CD1c-positive myeloid dendritic cell (primary cell): Measurements from ENCODE around the gene GALNS.

Experiments
- DNase-seq: peaks from one replicate; pipeline ENCODE4 v3.0.0-alpha.2; 2016; ENCODE audit errors: extremely low spot score

GALNS gene

DNA sequence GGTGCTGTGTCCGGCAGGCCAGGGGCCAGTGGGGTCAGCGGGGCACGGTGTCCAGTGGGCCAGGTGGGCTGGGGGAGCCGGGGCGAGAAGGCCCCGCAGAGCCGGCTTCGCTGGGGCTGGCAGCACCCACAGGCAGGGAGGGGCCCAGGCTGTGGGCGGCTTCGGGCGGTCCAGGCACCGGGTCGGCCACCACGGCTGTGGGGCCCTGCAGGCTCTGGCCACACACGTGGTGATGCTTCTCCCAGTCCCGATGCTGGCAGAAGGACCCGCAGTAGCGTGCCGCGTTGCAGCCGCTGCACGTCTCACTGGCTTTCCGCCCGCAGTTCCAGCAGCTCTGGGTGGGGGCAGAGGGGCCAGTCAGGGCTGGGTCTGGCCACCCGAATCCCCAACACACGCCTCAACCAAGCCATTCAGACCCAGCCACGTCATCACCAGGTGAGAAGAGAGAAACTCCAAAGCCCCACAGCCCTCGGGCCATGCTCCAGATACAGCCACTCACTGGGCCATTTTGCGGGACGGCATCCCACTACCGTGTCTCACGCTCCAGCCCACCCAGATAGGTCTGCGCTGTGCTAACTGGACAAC lies 20.3 kb upstream of the GALNS start:
- no peak for DNase-seq

DNA sequence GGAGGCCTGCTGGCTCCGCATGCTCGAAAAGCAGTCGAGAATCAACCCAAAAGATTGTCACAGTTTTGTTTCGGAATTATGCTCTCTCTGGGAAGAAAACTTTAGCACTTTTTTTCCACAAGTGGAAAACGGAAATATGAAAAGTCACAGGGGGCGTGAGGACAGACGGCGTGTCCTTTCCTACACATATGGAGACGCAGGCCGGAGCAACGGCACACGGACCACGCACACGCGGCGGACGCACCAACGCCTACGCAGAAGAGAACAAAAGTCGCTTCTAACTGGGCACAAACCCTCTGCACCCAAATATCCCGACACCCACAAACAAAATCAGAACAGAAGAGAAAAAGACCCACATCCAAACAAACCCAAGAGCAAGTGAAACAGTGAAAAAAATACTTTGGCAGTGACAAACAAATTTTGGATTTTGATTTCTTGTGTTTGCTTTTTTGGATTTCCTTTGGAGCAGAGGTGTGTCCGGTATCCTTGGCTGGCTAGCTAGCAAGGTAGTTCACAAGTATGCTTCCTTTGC lies 19.0 kb upstream of the GALNS start:
- no peak for DNase-seq

DNA sequence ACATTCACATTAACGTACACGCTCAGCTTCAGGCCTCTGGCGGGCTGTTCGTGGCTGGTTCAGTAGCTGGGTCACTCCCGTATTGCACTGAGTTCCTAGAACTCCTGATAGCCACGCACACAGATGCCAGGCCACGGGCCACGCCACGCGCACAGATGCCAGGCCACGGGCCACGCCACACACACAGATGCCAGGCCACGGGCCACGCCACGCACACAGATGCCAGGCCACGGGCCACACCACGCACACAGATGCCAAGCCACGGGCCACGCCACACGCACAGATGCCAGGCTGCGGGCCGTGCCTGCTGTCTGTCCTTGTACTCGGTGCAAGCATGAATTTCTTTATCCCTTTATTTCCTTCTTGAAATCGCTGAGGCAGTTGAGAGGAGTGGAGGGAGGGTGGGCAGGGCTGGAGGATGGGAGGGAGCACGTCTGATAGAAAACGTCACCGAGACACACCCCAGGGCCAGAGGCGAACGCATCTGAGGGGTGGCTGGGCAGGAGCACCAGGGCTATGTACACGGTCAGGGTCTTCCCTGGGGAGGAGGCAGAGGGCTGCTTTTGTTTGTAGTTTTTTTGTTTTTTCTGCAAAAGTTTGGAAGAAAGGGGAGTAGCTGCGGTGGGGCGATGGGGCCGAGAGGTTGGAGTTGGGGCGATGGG lies 18.3 kb upstream of the GALNS start:
- no peak for DNase-seq

DNA sequence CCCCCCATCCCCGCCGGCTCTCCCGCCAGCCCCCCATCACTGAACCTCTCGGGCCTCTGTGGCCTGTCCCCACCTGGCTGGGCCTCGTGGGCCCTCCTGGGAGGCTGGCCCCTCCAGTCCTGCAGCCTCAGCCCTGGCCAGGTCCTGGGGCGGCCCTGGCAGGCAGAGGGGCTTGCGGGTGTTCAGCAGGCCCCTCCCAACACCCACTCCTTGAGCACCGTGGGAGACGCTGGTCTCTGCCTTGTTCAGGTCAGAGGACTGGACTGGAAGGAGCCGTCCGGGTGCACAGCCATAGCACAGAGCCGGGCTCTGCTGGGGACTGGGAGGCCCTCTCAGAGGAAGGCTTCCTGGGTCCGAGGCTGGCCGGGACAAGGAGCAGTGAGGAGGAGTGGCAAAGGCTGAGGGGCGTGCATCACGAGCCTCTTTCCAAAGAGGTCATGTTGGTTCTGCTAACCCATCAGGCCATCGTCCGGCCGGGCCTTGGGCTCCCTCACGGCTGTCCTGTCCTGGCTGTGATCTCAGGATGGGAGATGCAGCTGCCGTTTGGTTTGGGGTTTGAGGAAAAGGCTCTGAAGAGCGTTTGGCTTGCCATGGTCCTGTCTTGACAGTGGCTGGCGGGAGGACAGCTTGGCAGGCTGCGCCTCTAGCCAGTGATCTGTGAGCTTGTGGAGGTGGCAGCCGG lies 16.0 kb upstream of the GALNS start:
- no peak for DNase-seq

DNA sequence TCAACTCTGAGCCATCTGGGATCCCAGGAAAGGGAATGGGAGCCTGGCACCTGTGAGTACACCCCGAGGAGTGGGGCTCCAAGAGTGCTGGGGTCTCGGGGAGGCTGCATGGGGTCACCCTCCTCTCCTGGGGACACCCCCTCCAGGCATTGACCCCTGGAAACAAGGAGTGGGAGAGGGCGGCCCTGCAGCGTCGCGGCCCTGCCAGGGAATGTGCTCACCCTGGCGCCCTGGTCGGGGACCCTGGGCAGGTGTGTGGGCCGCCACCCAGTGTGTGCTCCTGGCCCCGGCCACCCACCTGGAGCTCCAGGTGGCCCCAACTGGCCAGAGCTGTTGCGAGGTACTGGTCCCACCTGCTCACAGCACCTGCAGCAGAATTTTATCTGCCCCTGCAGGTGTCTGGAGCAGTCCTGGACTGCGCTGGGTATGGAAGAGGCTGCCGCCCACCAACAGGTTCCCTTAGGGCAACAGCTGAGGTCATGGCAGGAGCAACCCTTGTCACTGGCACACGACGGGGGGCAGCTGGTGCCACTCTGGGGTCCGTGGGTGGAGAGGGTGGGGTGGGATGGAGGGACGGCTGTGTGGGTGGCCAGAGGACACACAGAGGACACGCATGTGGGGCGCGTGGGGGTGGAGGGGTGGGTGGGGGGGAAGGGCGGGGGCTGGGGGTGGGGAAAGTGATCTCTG lies 15.1 kb upstream of the GALNS start:
- no peak for DNase-seq

DNA sequence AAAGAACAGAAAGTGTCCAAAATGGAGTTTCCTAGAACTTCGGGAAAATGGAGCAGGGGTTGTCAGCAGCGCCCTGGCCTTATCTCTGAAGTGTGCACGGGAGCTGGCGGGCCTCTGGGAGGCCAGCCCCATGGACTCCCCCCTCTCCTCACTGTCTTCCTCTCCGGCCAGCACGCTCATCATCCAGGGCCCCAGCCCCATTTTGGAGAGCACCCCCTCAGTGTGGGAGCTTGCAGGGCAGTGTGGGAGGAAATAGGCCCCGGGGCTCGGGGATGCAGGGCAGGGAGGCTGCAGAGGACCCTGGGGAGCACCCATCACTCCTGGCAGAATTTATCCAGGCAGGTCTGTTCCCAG lies 14.6 kb upstream of the GALNS start:
- DNase-seq, result no peak

DNA sequence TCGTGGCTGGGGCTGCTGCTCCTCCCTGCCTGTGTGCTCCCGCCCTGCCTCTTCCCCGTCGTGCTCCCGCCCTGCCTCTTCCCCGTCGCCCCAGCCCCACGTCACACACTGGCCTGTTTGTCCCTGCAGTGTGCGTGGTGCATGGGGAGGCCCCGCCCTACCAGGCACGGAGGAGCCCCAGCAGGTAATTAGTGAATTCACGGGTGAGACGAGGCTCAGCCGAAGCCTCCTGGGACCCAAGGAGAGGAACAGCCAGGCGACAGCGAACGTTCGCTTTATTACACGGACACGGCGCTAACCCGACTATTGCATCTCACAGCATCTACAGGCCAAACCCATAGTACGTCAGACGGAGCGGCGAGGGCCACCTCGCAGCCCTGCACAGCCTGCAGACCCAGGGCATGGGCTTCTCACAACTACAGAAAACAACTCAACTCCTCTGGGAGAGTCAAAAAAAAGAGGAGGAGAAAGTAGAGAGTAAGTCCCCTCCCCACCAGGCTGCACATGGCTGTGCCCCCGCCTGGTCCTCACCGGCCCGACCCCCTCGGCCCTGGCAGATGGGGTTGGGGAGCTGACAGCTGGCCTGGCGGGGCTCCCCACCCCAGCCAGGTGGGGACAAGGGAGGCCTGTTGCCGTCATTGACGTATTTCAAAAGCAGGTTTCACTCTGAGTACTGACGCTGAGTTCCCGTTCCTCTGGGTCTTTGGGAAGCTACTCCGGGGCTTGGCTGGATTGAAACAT lies 14.0 kb upstream of the GALNS start:
- DNase-seq, result peak; percentile 61

DNA sequence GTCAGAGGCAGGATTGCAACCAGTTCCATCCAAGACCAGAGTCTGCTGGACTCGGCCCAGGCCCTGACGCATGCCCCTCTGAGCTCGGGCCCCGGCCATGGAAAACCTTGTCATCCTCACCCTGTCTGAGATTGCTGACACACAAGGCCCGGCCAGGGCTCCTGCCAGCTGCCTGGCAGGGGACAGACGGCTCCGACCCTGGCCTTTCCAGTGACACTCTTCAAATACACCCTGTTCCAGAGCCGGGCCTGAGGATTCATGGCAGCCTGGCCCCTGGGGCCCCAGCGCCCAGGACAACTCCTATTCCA lies 12.9 kb upstream of the GALNS start:
- no peak for DNase-seq

DNA sequence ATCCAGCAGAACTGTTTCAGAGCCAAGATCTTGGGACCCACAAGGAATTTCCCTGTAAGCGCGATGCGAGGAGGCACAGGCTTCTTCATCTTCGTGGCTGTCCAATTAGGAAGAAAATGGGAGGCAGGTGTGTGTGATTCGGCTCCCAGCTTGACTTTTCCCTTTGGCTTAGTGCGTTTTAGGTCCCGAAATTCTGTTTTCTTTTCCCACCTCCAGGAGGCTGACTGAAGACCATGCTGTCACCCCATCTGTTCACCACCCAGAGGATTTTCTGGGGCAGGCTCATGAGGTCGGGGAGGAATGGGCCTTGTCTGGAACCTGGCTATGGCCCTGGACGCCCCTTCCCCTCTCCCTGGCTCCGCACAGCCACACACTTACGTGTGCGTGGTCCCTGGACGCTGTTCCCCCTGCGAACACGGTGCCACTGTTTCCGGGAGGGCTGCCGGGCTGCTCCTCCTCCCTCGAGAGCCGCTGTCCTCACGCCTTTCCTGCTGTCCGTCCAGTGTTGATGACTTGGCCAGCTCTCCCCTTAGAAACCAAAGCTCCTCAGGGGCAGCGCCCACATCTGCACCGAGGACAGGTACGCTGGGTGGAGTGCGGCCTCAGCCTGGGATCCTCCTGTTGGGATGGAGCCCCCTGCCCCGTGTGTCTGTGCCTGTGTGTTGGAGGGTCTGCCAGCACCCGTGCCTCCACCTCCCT lies 12.4 kb upstream of the GALNS start:
- DNase-seq, result no peak

DNA sequence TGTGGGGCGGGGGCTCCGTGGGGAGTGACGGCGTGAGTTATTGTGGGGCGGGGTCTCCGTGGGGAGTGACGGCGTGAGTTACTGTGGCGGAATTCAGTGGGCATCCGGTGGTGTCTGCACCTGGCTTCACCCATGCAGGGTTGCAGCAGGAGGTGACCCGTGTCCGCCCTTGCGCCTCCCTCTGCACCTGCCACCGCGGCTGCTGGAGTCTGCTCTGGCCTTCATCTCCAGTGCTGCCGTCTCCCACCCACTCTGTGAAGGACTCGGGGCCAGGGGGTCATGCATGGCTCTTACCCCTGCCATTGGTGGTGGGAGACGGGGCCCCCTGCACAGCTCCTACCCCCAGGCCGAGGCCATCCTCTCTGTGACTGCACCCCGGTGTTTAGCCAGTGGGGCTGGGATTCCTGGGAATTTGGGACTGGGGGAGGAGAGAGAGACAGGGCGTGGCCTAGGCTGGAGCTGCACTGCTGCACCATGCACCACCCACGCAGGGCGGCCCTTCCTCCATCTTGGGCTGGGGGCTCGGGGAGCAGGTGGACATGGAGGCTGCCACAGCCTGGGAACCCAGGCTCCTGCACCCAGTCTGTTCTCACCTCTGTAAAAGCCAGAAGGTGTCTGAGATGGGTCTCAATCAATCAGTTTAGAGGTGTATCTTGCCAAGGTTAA lies 11.0 kb upstream of the GALNS start:
- no peak for DNase-seq

DNA sequence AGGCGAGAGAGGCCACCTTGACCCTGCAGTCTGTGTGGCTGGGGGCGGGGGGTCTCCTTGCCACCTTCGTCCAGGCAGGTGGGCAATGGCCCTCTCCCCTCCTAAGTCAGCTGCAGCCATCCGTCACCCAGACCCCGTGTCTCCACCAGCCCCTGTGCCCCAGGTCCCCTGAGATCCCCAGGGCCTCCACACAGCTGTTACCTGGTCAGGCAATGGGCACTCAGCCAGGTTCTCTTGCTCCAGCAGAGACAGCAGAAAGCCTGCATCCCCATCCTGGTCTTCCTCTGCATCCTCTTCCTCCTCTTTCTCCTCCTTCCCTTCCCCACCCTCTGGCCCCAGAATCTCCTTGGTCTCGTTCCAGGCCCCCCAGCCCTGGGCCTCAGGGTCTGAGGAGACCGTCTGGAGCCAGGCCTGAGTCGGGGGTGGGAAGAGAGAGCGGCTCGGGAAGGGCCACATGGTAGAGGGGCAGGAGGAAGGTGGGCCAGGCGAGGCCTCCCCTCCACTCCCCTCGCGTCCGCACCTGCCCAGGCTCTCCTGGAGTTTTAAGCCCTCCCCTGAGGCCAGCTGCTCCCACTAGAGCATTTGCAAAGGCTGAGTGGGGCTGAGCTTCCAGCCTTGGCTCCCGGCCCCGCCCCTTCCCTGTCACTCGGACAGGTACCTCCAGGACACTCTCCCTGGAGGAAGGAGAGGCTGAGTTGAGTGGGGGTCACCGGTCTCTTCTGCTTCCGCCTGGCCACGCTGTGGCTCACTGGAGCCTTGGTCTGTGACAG lies 9.6 kb upstream of the GALNS start, which contains the start of gene PABPN1L:
PABPN1L (minus strand) TSS at position 510 of the 770 bp plus-strand sequence; CDS start at position 456, 54 bp downstream.
- no peak for DNase-seq

DNA sequence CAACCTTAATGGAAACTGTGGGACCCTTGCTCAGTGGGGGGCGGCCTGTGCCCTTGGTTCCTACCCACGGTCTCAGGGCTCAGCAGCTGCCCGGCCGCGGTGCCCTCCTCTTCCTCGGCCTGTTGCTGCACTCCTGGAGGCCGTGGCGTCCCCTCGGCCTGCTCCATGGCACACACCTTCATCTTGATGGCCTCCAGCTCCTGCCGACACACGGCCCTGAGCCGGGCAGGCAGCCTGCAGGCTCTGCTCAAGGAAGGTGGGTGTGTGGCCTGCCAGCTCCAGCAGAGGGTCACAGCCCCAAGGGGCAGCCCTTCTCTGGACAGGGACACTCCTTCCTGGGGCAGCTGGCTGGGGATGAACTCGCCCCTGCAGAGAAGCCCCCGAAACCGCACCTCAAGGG lies 9.0 kb upstream of the GALNS start:
- no peak for DNase-seq

DNA sequence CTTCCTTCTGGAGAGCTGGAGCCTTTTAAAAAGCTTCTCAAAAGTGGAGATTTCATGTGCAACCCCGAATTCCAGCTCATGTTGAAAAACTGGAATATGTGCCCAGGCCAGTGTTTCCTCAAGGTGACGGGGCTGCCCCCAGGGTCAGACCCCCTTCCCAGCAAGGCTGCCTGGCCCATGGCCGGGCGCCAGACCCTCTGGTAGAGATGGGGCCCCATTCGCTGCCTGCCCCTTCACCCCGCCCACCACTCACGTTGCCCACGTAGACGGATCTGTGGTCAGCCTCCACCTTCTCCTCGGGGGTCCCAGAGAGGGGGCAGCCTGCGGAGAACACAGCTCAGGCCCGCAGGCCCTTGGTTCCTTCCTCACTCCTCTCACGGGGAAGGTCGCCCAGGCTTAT lies 8.6 kb upstream of the GALNS start:
- no peak for DNase-seq

DNA sequence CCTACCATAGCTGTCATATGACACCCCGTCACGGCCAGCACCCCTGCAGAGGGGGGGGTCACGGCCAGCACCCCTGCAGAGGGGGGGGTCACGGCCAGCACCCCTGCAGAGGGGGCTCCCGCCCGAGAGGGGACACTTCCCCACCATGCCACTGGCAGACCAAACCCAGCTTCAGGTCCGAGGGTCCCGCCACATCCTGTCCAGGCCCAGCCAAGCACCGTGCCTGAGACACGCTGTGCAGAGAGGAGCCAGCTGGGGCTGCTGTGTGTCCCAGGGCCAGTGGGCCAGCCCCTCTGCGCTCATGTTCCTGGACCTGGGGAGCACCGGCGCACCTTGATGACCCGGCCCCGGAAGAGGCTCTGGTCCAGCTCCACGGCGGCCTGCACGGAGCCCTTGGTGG lies 7.8 kb upstream of the GALNS start:
- no peak for DNase-seq

DNA sequence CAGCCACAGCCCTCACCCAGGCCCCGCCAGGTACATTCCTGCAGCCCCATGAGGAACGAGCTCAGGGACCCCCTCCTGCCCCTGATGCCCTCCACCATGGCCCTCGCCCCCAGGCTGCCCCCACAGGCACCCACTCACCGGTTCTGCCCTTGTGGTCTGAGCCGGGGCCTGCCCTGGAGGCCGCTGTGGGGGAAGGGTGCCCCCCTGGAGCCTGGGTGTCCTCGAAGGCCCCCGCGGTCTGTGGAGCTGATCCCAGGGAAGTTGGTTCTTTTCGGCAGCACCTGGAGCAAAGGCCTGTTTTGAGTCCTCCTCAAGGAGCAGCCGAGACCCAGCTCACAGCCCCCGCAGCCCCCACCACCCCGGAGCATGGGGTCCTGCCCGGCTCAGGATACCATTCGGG lies 7.4 kb upstream of the GALNS start:
- no peak for DNase-seq

DNA sequence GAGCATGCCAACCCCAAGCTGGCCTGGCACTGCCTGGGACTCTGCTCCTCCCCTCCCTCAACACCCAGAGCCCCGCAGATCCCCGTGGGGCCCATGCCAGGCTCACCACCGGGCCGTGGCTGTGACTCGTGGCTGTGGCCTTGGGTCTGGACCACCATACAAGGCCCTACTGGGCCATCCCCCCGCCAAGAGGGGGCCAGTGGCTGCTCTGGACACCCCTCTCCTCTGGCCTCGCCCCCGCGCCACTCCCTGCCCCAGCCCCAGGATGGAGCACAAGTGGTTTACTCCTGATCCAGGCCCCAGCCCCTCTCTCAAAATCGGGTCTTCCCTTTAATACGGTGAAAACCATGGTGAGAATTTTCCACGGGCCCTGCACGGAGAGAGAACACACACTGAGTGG lies 6.7 kb upstream of the GALNS start:
- DNase-seq, result no peak

DNA sequence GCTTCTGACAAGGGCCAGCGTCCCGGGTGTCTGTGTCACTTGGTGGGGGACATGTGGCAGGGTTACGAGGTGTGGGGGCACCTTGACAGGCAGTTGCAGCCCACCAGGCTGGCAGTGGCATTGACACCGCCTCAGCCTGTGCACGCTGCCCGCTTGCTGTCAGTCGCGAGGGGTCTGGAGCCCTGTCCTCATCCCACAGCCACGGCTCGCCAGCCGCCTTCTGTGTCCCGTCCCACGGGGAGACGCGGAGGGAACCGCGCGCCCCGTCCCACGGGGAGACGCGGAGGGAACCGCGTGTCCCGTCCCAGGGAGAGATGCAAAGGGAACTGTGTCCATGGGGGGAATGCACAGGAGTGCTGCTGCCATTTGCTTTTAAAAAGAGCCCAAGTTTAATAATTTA lies 6.2 kb upstream of the GALNS start:
- no peak for DNase-seq

DNA sequence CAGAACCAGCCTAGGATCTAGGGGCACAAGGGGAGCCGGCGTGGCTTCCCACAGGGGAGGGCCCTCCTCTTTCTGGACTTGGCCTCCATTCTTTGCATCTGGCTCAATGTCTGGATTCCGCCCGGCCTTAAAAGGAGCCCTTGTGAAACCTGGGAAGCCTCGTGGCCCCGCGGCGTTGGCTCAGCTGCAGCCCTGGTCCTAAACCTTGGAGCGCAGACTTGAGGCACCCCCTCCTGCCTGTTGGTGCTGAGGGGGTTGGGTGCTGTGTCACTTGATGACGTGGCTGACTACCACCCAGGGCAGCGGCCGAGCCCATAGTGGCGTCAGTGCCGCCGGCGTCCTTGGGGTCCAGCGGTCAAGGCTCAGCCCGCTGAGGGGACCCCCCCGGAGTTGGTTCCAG lies 4.6 kb upstream of the GALNS start:
- no peak for DNase-seq

DNA sequence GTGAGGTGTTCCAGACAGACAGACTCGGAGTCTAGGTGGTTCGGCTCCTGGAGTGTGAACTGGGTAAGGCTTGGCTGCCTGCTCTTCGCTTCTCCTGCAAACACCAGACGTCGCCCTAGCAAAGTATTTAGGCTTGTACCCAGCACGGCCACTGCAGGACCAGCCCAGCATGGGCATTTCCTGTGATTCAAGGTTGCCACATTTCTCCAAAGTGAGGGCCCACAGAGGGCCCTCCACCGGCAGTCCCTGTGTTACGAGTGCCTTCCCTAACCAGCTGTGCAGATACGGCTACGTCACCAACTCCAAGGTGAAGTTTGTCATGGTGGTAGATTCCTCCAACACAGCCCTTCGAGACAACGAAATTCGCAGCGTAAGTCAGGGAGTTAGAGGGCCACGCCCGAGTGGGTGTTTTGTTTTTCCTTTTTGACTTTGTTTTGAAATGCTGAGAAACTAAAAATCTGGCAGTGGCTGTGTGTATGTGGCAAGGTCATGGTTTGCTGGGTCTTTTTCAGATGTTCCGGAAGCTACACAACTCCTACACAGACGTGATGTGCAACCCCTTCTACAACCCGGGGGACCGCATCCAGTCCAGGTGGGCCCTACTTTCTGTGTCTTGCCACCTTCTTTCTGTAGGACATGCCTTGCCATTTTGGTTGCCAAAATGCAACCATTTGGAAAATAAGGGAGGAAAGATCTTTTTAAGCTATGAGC lies 2.8 kb upstream of the GALNS start:
- no peak for DNase-seq
